Large intestine (tissue), 3 donors: ENCODE measurements around the gene GPR75. TPM values are rescaled to one million over a fixed set of nuclear protein-coding genes. Genes with fewer than 3 reads are reported as not detected.
"Not testable (repeated sequence)": the region's sequence is repeated elsewhere in the genome, so short reads cannot be mapped to it uniquely, and the experiment has no call there.

Experiments
- DNase-seq, 2 donors: peaks; one replicate each; pipeline versions ENCODE4 v3.0.0 to v3.0.0-alpha.2; 2013
- H3K27ac ChIP-seq: one replicate; pipeline ENCODE4 v1.5.1; 2013; ENCODE audit warnings: low read length
- H3K27me3 ChIP-seq: 2 replicates; pipeline ENCODE4 v1.6.1; 2013; ENCODE audit warnings: low read length; ENCODE audit not compliant: control insufficient read depth, insufficient read depth
- H3K36me3 ChIP-seq: 2 replicates; pipeline ENCODE4 v1.6.1; 2013; ENCODE audit warnings: low read length; ENCODE audit not compliant: control insufficient read depth, insufficient read depth
- H3K4me1 ChIP-seq: one replicate; pipeline ENCODE4 v1.6.1; 2013; ENCODE audit warnings: low read length; ENCODE audit not compliant: control insufficient read depth, insufficient read depth
- H3K4me3 ChIP-seq: one replicate; pipeline ENCODE4 v1.5.1; 2013; ENCODE audit warnings: low read length
- H3K9me3 ChIP-seq: one replicate; pipeline ENCODE4 v1.6.1; 2013; ENCODE audit warnings: mild to moderate bottlenecking, low read depth, low read length, moderate library complexity; ENCODE audit not compliant: control insufficient read depth
- WGBS: methylation state at CpG from one replicate; pipeline ENCODE4 v1.1.5; 2013; ENCODE audit warnings: low lambda C conversion rate; ENCODE audit not compliant: insufficient coverage; 5-methylcytosine and 5-hydroxymethylcytosine counted together
- polyA plus RNA-seq: library from polyadenylated mRNA; unstranded; fragments of 120-200 nt; gene quantifications from one replicate; pipeline ENCODE4 v1.2.1, GENCODE V29; 2013

The GPR75 gene
- polyA plus RNA-seq, 1 donor = 3.3 TPM

DNA sequence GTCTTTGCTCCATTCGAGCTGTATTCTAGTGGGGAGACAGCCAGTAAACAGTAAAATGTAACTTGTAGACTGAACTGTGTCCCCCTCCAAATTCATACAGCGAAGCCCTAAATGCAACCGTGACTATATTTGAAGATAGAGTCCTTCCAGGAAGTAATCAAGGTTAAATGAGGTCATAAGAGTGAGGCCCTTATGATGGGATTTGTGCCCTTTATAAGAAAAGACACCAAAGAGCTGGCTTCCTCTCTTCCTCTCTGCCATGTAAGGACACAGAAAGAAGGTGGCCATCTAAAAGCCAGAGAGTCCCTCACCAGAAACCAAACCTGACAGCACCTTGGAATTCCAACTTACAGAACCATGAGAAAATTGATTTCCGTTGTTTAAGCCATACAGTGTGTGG lies 31.4 kb downstream of the GPR75 start:
- Histone ChIP-seq H3K36me3 (peaks cover 4% of the 10 kb centered on the region), H3K27me3 (no peaks in the 10 kb centered on the region), H3K4me1 (peaks cover 8% of the 10 kb centered on the region), H3K27ac (no peak overlapping the region), H3K9me3 (no peaks in the 10 kb centered on the region), H3K4me3 (no peak overlapping the region)
- WGBS = 100% methylated on average over 1 of the region's 4 CpGs
- DNase-seq = no peak

DNA sequence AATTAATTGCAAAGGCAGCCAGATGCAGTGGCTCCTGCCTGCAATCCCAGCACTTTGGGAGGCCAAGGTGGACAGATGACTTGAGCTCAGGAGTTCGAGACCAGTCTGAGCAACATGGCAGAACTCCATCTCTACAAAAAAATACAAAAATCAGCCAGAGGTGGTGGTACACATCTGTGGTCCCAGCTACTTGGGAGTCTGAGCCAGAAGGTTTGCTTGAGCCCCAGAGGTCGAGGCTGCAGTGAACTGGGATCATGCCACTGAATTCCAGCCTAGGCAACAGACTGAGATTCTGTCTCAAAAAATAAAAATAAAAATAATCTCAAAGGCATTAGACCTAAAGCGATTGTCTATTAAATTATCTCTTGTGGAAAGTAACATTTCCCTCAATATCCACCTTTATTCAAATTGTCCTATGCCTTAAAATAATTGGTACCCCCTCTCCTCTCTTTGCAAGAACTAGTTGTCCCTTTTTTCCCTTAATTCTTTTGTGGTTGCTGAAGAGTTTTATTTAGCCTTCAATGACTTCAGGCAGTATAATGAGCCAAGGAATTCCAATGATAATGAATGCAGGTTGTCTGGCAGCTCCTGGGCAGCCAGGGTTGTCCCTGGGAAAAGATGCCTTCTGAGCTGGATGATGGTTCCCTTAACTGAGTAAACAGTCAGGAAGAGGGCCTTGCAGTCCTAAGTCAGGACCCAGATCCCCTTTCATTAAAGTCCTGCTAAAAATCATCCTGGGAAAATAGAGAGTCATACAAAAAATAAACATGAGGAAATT lies 32.2 kb downstream of the GPR75 start:
- peaks cover 8% of the 10 kb centered on the region for H3K4me1 ChIP-seq
- no peak overlapping the region for H3K4me3 ChIP-seq
- no peak for DNase-seq
- H3K27ac ChIP-seq = peak overlapping the region; percentile 69
- peaks cover 4% of the 10 kb centered on the region for H3K36me3 ChIP-seq
- no peaks in the 10 kb centered on the region for H3K27me3 ChIP-seq
- WGBS = no CpG with 5 or more reads among the region's 3 CpGs
- H3K9me3 ChIP-seq = no peaks in the 10 kb centered on the region

DNA sequence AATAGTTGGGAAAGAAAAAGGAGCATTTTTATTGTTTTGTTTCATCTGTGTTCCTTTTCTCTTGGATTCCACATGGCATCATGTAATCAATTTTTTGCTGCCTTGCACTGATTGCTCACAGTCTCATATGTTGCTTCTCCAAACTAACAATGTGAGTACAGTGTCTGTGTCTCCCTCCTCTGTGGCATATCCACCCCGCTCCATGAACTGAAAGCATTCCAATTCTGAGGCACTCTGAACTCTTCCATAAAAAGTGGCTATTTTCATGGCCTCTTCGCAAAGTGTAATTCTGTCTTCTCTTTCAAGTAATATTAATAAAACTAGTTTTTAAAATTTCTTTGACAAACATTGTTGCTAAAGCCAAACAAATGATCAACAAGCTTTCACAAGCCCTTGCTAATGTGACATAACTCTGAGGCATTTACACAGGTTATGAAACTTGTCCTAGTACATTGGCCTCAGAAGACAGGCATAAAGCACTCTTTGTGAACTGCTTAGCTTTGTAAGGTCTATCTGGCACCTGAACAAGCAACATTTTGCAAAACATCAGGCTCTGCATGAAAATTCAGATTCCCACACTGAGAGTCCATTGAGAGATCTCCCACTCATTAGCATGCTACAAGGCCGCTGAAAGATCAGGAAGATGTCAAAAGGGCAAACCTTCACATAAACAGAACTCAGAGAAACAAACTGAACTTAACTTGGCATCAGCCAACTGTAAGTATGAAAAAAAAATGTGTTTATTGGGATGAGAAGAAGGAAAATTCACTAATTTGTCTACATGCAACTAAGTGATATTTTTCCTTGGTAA lies 33.0 kb downstream of the GPR75 start:
- peak; percentile 41 to 63 for DNase-seq
- no CpG with 5 or more reads among the region's 3 CpGs for WGBS
- H3K4me3 ChIP-seq = no peak overlapping the region
- peaks cover 4% of the 10 kb centered on the region for H3K36me3 ChIP-seq
- peaks cover 8% of the 10 kb centered on the region for H3K4me1 ChIP-seq
- no peaks in the 10 kb centered on the region for H3K9me3 ChIP-seq
- H3K27me3 ChIP-seq = no peaks in the 10 kb centered on the region
- peak overlapping the region; percentile 69 for H3K27ac ChIP-seq

DNA sequence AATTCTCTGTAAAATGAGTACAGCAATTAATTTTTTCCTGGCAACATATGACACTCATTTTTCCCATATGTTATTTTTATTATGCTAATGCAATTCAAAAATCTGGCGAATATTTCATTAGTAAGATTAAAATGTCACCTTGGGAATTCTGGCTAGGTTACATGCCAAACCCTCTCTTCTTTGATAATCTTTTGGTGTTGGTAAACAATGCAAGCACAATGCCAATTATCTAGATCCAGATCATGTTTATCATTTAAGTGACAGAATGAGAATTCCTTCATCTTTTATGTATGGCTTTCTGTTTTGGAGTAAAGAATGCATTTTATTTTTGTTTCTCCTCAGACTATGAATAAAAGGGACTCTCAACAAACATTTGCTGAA lies 33.7 kb downstream of the GPR75 start:
- peaks cover 8% of the 10 kb centered on the region for H3K4me1 ChIP-seq
- no peak overlapping the region for H3K4me3 ChIP-seq
- H3K9me3 ChIP-seq = no peaks in the 10 kb centered on the region
- WGBS = 83% methylated on average over 1 of the region's 1 CpG
- H3K36me3 ChIP-seq = peaks cover under 1% of the 10 kb centered on the region
- H3K27me3 ChIP-seq = no peaks in the 10 kb centered on the region
- peak overlapping the region; percentile 69 for H3K27ac ChIP-seq
- no peak for DNase-seq

DNA sequence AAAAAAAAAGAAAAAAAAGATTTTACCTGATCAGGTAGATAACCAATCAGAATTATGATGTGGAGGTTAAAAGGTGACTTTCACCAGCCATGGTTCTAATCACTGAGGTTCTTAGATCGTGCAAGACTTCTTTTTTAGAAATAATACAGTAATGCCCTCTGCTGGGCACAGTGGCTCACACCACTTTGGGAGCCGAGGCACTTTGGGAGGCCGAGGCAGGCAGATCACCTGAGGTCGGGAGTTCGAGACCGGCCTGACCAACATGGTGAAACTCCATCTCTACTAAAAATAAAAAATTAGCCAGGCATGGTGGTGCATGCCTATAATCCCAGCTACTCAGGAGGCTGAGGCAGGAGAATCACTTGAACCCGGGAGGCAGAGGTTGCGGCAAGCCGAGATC lies 36.1 kb downstream of the GPR75 start:
- not testable (repeated sequence) for DNase-seq

DNA sequence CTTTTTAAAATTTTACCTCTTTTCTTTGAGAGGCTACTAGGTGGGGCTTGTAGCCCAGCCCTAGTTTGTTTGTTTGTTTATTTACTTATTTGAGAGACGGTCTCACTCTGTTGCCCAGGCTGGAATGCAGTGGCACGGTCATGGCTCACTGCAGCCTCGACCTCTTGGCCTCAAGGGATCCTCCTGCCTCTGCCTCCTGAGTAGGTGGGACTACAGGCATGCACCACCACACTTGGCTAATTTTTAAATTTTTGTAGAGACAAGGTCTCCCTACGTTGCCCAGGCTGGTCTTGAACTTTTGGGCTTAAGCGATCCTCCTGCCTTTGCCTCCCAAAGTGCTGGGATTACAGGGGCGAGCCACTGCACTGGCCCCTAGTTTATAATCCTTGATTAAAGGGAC lies 38.0 kb downstream of the GPR75 start:
- Histone ChIP-seq H3K9me3 (no peaks in the 10 kb centered on the region), H3K4me1 (peaks cover 16% of the 10 kb centered on the region), H3K4me3 (no peak overlapping the region), H3K36me3 (no peaks in the 10 kb centered on the region), H3K27me3 (no peaks in the 10 kb centered on the region), H3K27ac (no peak overlapping the region)
- WGBS = no CpG with 5 or more reads among the region's 6 CpGs
- DNase-seq = no peak

More for the DNA sequence above, 36.1 kb downstream of the GPR75 start:
- not testable (repeated sequence) for H3K27ac ChIP-seq, H3K36me3 ChIP-seq, H3K27me3 ChIP-seq, H3K4me3 ChIP-seq, H3K9me3 ChIP-seq
- WGBS = no CpG with 5 or more reads among the region's 9 CpGs
- H3K4me1 ChIP-seq = peaks cover 22% of the 10 kb centered on the region

DNA sequence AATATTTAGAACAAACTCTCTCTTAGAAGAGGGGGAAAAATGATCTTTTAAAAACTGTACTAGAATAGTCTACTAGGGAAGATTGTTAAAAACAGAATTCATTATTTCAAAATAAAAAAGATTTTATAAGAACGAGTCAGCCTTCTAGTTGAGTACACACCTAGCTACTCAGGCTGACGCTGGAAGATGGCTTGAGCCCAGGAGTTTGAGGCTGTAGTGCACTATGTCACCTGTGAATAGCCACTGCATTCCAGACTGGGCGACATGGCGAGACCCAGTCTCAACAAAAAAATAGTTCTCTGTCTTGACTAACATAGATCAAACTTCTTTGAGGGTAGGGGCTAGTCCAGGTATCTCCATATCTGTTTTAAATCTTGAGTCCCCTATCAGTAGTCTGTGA lies 39.1 kb downstream of the GPR75 start:
- Histone ChIP-seq H3K4me3 (no peak overlapping the region), H3K27ac (peak overlapping the region; percentile 88), H3K27me3 (no peaks in the 10 kb centered on the region), H3K4me1 (peaks cover 16% of the 10 kb centered on the region), H3K9me3 (no peaks in the 10 kb centered on the region), H3K36me3 (peaks cover 4% of the 10 kb centered on the region)
- no peak for DNase-seq
- no CpG with 5 or more reads among the region's 4 CpGs for WGBS

DNA sequence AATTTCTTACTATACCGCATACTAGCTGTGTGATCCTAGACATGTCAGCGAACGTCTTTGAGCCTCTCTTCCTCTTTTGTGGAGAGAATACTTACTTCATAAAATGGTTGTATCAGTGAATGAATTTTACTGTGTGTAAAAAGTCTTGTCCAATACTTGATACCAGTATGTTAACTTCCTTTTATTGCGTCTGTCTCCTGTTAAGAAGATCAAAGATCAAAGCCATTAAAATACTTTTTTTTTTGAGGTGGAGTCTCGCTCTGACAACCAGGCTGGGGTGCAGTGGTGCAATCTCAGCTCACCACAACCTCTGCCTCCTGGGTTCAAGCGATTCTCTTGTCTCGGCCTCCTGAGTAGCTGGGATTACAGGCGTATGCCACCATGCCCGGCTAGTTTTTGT lies 39.7 kb downstream of the GPR75 start:
- Histone ChIP-seq H3K27ac (peak overlapping the region; percentile 88), H3K4me3 (no peak overlapping the region), H3K9me3 (no peaks in the 10 kb centered on the region), H3K36me3 (peaks cover 8% of the 10 kb centered on the region), H3K4me1 (peaks cover 16% of the 10 kb centered on the region), H3K27me3 (no peaks in the 10 kb centered on the region)
- no CpG with 5 or more reads among the region's 9 CpGs for WGBS
- peak; percentile 56 to 75 for DNase-seq

DNA sequence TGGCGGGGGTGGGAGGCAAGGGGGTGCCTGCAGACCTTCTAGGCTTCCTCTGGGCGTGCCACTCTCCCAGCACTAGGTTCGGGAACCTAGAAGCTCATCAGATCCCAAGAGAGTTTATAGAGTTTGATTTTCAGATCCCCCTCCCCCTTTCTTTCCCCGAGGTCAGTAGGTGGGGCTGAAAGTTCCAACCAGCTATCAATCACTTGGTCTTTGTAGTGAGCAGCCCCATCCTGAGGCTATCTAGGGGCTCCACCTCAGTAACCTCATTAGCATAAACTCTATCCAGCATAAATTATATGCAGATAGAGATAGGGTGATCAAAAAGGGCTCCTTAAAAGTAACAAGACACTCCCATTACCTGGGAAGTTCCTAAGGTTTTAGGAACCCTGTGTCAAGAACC lies 40.1 kb downstream of the GPR75 start:
- peak overlapping the region; percentile 88 for H3K27ac ChIP-seq
- no peak overlapping the region for H3K4me3 ChIP-seq
- H3K4me1 ChIP-seq = peaks cover 16% of the 10 kb centered on the region
- no peaks in the 10 kb centered on the region for H3K9me3 ChIP-seq
- DNase-seq = no peak
- 40% methylated on average over 1 of the region's 4 CpGs for WGBS
- H3K27me3 ChIP-seq = no peaks in the 10 kb centered on the region
- H3K36me3 ChIP-seq = peaks cover 10% of the 10 kb centered on the region

DNA sequence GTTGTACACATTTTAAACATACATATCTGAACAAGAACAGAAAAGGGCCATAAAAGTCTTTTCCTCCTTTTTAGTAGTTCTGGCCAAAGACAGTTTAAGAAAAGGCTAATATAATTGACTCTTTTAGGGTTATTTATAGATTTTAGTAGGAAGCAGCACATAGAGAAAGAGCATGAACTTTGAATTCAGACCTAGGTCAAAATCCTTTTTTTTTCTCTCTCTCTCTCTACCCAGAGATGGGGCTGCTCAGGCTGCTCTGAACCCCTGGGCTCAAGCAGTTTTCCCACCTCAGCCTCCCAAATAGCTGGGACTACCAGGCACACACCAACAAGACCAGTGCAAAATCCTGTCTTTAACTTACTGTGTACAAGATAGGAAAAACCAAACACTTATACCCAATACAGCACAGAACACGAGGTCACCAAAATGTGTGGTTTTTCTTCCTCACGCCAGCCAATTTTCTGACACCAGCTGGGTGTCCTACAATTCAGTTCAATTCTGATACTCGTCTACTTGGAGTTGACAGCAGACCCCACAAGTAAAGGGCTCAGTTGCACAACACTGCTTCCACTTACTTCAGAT lies 40.8 kb downstream of the GPR75 start:
- no CpG with 5 or more reads among the region's 3 CpGs for WGBS
- no peak overlapping the region for H3K4me3 ChIP-seq
- peak overlapping the region; percentile 88 for H3K27ac ChIP-seq
- peak in 1 of 2 donors; percentile 33 for DNase-seq
- H3K9me3 ChIP-seq = no peaks in the 10 kb centered on the region
- peaks cover 17% of the 10 kb centered on the region for H3K4me1 ChIP-seq
- peaks cover 11% of the 10 kb centered on the region for H3K36me3 ChIP-seq
- H3K27me3 ChIP-seq = no peaks in the 10 kb centered on the region
